SK-N-SH treated with all-trans-retinoic acid at 6 μM for 48 hours (cell line): ENCODE results near the gene HCRTR1.

Source experiments
- ATAC-seq: fragments of 200-7000 bp; cut with Tn5 transposase; 3 replicates; pipeline ENCODE4 v1.9.1; 2020; ENCODE audit warnings: mild to moderate bottlenecking, moderate library complexity
- ARNTL ChIP-seq: fragments of 450-650 bp; formaldehyde crosslinking; IDR thresholded peaks from 2 replicates; pipeline ENCODE4 v1.5.0; 2020; ENCODE audit warnings: low read depth, mild to moderate bottlenecking, moderate library complexity, borderline replicate concordance
- BACH2 ChIP-seq: fragments of 250-450 bp; sonication (Bioruptor Pico); IDR thresholded peaks from 2 replicates; pipeline ENCODE4 v1.9.0; 2021; ENCODE audit warnings: mild to moderate bottlenecking, borderline replicate concordance
- CREB5 ChIP-seq: fragments of 250-450 bp; sonication (Bioruptor Pico); IDR thresholded peaks from 2 replicates; pipeline ENCODE4 v1.5.1; 2020; ENCODE audit warnings: low read depth, mild to moderate bottlenecking, moderate library complexity
- CSDC2 ChIP-seq: fragments of 250-450 bp; sonication (Bioruptor Pico); IDR thresholded peaks from 2 replicates; pipeline ENCODE4 v1.5.0; 2020; ENCODE audit warnings: mild to moderate bottlenecking, moderate library complexity
- CSRNP3 ChIP-seq: fragments of 250-450 bp; sonication (Bioruptor Pico); IDR thresholded peaks from 2 replicates; pipeline ENCODE4 v1.5.1; 2021; ENCODE audit warnings: mild to moderate bottlenecking, moderate library complexity
- ESRRG ChIP-seq: fragments of 250-450 bp; sonication (Bioruptor Pico); IDR thresholded peaks from 2 replicates; pipeline ENCODE4 v1.6.1; 2021; ENCODE audit warnings: mild to moderate bottlenecking
- ISL1 ChIP-seq: fragments of 250-450 bp; sonication (Bioruptor Pico); IDR thresholded peaks from 2 replicates; pipeline ENCODE4 v2.1.2; 2022; ENCODE audit warnings: mild to moderate bottlenecking, moderate library complexity
- OSR1 ChIP-seq: fragments of 250-450 bp; sonication (Bioruptor Pico); IDR thresholded peaks from 2 replicates; pipeline ENCODE4 v1.8.0; 2022; ENCODE audit warnings: moderate library complexity, mild to moderate bottlenecking, inconsistent platforms
- PPARA ChIP-seq: fragments of 250-450 bp; sonication (Bioruptor Pico); IDR thresholded peaks from 2 replicates; pipeline ENCODE4 v1.5.0; 2020; ENCODE audit warnings: mild to moderate bottlenecking, borderline replicate concordance
- RARB ChIP-seq: fragments of 250-450 bp; sonication (Bioruptor Pico); IDR thresholded peaks from 2 replicates; pipeline ENCODE4 v1.8.0; 2021; ENCODE audit warnings: mild to moderate bottlenecking, moderate library complexity
- SNAI2 ChIP-seq: fragments of 250-450 bp; sonication (Bioruptor Pico); IDR thresholded peaks from 2 replicates; pipeline ENCODE4 v1.5.0; 2020; ENCODE audit warnings: mild to moderate bottlenecking, moderate library complexity
- TCF4 ChIP-seq: fragments of 250-450 bp; sonication (Bioruptor Pico); IDR thresholded peaks from 2 replicates; pipeline ENCODE4 v1.8.0; 2021; ENCODE audit warnings: mild to moderate bottlenecking, moderate library complexity, borderline replicate concordance
- TOX ChIP-seq: fragments of 250-450 bp; sonication (Bioruptor Pico); IDR thresholded peaks from 2 replicates; pipeline ENCODE4 v1.8.0; 2021; ENCODE audit warnings: mild to moderate bottlenecking, moderate library complexity, borderline replicate concordance
- ZC3H10 ChIP-seq: fragments of 250-450 bp; sonication (Bioruptor Pico); IDR thresholded peaks from 2 replicates; pipeline ENCODE4 v1.5.1; 2021; ENCODE audit warnings: mild to moderate bottlenecking, moderate library complexity
- ZFP3 ChIP-seq: fragments of 250-450 bp; sonication (Bioruptor Pico); IDR thresholded peaks from 2 replicates; pipeline ENCODE4 v1.5.0; 2020; ENCODE audit warnings: mild to moderate bottlenecking, moderate library complexity
- ZFP30 ChIP-seq: fragments of 450-650 bp; formaldehyde crosslinking; IDR thresholded peaks from 2 replicates; pipeline ENCODE4 v1.5.0; 2022; ENCODE audit warnings: mild to moderate bottlenecking, moderate library complexity
- ZNF565 ChIP-seq: fragments of 450-650 bp; formaldehyde crosslinking; conservative IDR thresholded peaks from 2 replicates; pipeline ENCODE4 v1.5.0; 2020; ENCODE audit warnings: low read depth, mild to moderate bottlenecking, moderate library complexity
- ZNF70 ChIP-seq: fragments of 450-650 bp; formaldehyde crosslinking; IDR thresholded peaks from 2 replicates; pipeline ENCODE4 v1.5.0; 2020; ENCODE audit warnings: mild to moderate bottlenecking, moderate library complexity
- ZNF8 ChIP-seq: fragments of 450-650 bp; formaldehyde crosslinking; IDR thresholded peaks from 2 replicates; pipeline ENCODE4 v1.5.0; 2020; ENCODE audit warnings: mild to moderate bottlenecking, moderate library complexity
- TF ChIP-seq, protein P1 (sequence below): fragments of 250-450 bp; sonication (Bioruptor Pico); IDR thresholded peaks from 2 replicates; pipeline ENCODE4 v1.8.0; 2020; ENCODE audit warnings: mild to moderate bottlenecking, moderate library complexity, borderline replicate concordance
- TF ChIP-seq, protein P2 (sequence below): fragments of 250-450 bp; sonication (Bioruptor Pico); IDR thresholded peaks from 2 replicates; pipeline ENCODE4 v1.5.0; 2020; ENCODE audit warnings: mild to moderate bottlenecking, moderate library complexity
- TF ChIP-seq, protein P3 (sequence below): fragments of 250-450 bp; sonication (Bioruptor Pico); IDR thresholded peaks from 2 replicates; pipeline ENCODE4 v1.8.0; 2021; ENCODE audit warnings: low read depth, mild to moderate bottlenecking, moderate library complexity, borderline replicate concordance

The HCRTR1 gene

GRCh38 chr1:31655756-31656155 is 38.3 kb downstream of the HCRTR1 start:
- TF ChIP-seq, protein P1, sequence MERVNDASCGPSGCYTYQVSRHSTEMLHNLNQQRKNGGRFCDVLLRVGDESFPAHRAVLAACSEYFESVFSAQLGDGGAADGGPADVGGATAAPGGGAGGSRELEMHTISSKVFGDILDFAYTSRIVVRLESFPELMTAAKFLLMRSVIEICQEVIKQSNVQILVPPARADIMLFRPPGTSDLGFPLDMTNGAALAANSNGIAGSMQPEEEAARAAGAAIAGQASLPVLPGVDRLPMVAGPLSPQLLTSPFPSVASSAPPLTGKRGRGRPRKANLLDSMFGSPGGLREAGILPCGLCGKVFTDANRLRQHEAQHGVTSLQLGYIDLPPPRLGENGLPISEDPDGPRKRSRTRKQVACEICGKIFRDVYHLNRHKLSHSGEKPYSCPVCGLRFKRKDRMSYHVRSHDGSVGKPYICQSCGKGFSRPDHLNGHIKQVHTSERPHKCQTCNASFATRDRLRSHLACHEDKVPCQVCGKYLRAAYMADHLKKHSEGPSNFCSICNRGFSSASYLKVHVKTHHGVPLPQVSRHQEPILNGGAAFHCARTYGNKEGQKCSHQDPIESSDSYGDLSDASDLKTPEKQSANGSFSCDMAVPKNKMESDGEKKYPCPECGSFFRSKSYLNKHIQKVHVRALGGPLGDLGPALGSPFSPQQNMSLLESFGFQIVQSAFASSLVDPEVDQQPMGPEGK (CRISPR knock-in tag): no peak
- ATAC-seq: no peak

DNA sequence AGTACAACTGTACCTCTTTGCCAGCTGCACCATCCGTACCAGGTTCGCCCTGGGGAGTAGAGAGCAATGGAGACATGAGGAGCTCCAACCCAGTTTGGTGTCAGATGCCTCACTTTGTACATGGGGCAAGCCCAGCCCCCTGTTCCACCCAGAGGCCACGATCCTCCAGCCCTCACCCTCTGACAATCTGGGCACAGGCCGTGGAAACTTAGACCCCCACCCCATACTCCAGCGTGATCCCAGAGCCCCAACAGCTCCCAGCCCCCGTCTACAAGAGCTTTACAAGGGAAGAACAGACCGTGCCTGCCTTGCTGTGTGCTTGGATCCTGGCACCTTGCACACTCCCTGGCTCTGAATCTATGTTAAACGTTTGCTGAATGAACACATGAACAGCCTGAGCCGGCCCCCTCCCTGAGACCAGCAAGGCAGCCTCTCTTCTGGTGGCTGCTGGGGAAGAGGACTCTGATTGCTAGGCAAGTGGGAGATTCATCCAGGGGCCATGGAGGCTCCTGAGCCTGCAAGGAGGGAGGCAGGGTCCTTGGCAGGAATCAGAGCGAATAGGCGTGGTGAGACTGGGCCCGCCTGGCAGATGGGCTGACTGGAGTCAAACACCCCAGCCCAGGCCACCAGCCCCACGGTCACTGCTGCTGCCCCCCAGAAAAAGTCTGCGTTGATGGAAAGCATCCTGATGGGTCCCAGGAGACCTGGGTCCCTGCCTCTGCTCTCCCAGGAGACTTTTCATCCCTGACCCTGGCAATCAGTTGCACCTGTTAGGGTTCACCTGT is 39.7 kb downstream of the HCRTR1 start:
- TF ChIP-seq ZFP30 (CRISPR knock-in tag) (no peak), ARNTL (CRISPR knock-in tag) (no peak), CSDC2 (CRISPR knock-in tag) (no peak), CSRNP3 (CRISPR knock-in tag) (no peak), CREB5 (CRISPR knock-in tag) (no peak), TCF4 (no peak), ZNF8 (CRISPR knock-in tag) (no peak), ZNF565 (CRISPR knock-in tag) (no peak), OSR1 (CRISPR knock-in tag) (no peak), BACH2 (no peak), ZFP3 (CRISPR knock-in tag) (no peak), RARB (CRISPR knock-in tag) (no peak), ZNF70 (CRISPR knock-in tag) (no peak), PPARA (CRISPR knock-in tag) (no peak), SNAI2 (no peak)
- TF ChIP-seq, protein P2, sequence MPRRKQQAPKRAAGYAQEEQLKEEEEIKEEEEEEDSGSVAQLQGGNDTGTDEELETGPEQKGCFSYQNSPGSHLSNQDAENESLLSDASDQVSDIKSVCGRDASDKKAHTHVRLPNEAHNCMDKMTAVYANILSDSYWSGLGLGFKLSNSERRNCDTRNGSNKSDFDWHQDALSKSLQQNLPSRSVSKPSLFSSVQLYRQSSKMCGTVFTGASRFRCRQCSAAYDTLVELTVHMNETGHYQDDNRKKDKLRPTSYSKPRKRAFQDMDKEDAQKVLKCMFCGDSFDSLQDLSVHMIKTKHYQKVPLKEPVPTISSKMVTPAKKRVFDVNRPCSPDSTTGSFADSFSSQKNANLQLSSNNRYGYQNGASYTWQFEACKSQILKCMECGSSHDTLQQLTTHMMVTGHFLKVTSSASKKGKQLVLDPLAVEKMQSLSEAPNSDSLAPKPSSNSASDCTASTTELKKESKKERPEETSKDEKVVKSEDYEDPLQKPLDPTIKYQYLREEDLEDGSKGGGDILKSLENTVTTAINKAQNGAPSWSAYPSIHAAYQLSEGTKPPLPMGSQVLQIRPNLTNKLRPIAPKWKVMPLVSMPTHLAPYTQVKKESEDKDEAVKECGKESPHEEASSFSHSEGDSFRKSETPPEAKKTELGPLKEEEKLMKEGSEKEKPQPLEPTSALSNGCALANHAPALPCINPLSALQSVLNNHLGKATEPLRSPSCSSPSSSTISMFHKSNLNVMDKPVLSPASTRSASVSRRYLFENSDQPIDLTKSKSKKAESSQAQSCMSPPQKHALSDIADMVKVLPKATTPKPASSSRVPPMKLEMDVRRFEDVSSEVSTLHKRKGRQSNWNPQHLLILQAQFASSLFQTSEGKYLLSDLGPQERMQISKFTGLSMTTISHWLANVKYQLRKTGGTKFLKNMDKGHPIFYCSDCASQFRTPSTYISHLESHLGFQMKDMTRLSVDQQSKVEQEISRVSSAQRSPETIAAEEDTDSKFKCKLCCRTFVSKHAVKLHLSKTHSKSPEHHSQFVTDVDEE (CRISPR knock-in tag): no peak
- TF ChIP-seq, protein P3, sequence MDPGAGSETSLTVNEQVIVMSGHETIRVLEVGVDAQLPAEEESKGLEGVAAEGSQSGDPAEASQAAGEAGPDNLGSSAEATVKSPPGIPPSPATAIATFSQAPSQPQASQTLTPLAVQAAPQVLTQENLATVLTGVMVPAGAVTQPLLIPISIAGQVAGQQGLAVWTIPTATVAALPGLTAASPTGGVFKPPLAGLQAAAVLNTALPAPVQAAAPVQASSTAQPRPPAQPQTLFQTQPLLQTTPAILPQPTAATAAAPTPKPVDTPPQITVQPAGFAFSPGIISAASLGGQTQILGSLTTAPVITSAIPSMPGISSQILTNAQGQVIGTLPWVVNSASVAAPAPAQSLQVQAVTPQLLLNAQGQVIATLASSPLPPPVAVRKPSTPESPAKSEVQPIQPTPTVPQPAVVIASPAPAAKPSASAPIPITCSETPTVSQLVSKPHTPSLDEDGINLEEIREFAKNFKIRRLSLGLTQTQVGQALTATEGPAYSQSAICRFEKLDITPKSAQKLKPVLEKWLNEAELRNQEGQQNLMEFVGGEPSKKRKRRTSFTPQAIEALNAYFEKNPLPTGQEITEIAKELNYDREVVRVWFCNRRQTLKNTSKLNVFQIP (CRISPR knock-in tag): no peak
- TF ChIP-seq, all 23 proteins: peak for 0
- no peak for ATAC-seq

GRCh38 chr1:31657972-31658510 is 40.6 kb downstream of the HCRTR1 start:
- no peak for ATAC-seq
- no peak for TF ChIP-seq TOX (CRISPR knock-in tag)
- TF ChIP-seq, all 23 proteins: peak for 0

- no peak for ATAC-seq
- no peak for TF ChIP-seq ESRRG (CRISPR knock-in tag)
- TF ChIP-seq PPARA (CRISPR knock-in tag): no peak
- TF ChIP-seq ARNTL (CRISPR knock-in tag): no peak
- TF ChIP-seq ZC3H10 (CRISPR knock-in tag): no peak
- TF ChIP-seq CSRNP3 (CRISPR knock-in tag): no peak
- TF ChIP-seq TCF4: no peak
- no peak for TF ChIP-seq ZNF565 (CRISPR knock-in tag)
- no peak for TF ChIP-seq ZFP3 (CRISPR knock-in tag)
- TF ChIP-seq ISL1 (CRISPR knock-in tag): no peak
- TF ChIP-seq ZNF70 (CRISPR knock-in tag): no peak
- TF ChIP-seq CSDC2 (CRISPR knock-in tag): no peak
Observed at GRCh38 chr1:31658721-31659120, 41.2 kb downstream of the HCRTR1 start.
